HUES6 (cell line): ENCODE measurements around the gene SLC48A1.

ENCODE experiments used
- H3K27ac ChIP-seq: 2 replicates; pipeline ENCODE4 v1.7.0; 2013; ENCODE audit warnings: low read depth, mild to moderate bottlenecking, low read length, inconsistent platforms
- H3K27me3 ChIP-seq: 2 replicates; pipeline ENCODE4 v1.6.1; 2013; ENCODE audit warnings: low read length; ENCODE audit not compliant: control insufficient read depth, insufficient read depth
- H3K36me3 ChIP-seq: 2 replicates; pipeline ENCODE4 v1.6.1; 2013; ENCODE audit warnings: low read length; ENCODE audit not compliant: control insufficient read depth, insufficient read depth
- H3K4me1 ChIP-seq: 2 replicates; pipeline ENCODE4 v1.6.1; 2013; ENCODE audit warnings: low read length; ENCODE audit not compliant: control insufficient read depth, insufficient read depth
- H3K4me3 ChIP-seq: 2 replicates; pipeline ENCODE4 v1.5.1; 2013; ENCODE audit warnings: low read depth, low read length
- H3K9ac ChIP-seq: one replicate; pipeline ENCODE4 v1.6.1; 2013; ENCODE audit warnings: mild to moderate bottlenecking, low read length
- H3K9me3 ChIP-seq: 2 replicates; pipeline ENCODE4 v1.6.1; 2013; ENCODE audit warnings: low read depth, low read length; ENCODE audit not compliant: control insufficient read depth, insufficient read depth

The SLC48A1 gene

GRCh38 chr12:47773062-47773857 is at the start of gene SLC48A1:
TSS of gene SLC48A1 (plus strand) at chr12:47773238. CDS start at chr12:47773305, 67 bp downstream.
- H3K4me1 ChIP-seq, result peaks cover 25% of the 10 kb centered on the region
- peak within 1 kb of the TSS; percentile 69 for H3K9ac ChIP-seq

DNA sequence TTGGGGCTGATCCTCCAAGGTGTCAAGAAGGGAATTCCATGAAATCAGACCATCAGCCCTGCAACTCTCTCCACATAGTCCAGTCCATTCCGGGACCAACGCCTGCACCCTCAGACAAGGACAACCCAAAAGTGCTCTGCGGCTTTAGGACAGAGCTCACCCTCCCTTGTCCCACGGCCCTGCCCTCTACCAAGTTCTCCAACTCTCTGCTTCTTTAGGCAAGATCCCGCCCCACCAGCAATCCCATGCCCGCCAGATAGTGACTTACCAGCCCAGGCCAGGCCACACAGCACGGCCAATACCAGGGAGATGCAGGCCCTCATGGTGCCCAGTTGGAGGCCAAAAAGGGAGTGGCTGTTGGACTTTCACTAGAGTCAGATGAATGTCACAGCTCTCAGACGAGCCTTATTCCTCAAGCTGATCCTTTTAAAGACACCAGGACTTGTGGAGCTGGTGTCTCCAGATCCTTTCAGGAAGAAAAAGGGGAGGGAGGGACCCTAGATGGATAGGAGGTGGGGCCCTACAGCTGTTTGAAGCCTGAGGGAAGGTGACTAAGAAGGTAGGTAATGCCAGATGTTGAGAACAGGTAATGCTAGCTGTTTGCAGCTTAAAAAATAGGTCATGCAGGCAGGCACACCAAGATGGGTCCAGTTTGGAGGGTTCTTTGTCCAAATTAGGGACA is 47.8 kb upstream of the SLC48A1 start, which contains the start of gene ENDOU:
ENDOU (minus strand) TSS at position 400 of the 682 bp plus-strand sequence; CDS start at position 323, 77 bp downstream.
- Histone ChIP-seq H3K9ac (no peak within 1 kb of the TSS), H3K4me3 (no peak within 1 kb of the TSS), H3K27me3 (no peaks in the 10 kb centered on the region; the same call in 1 of the 2 replicates), H3K27ac (no peak within 1 kb of the TSS), H3K4me1 (peaks cover 9% of the 10 kb centered on the region; the same call in 1 of the 2 replicates), H3K9me3 (no peaks in the 10 kb centered on the region), H3K36me3 (no peaks in the 10 kb centered on the region)

More at GRCh38 chr12:47773062-47773857, at the start of gene SLC48A1:
- no peaks in the 10 kb centered on the region for H3K36me3 ChIP-seq
- peak within 1 kb of the TSS; percentile 71 for H3K4me3 ChIP-seq
- no peaks in the 10 kb centered on the region for H3K9me3 ChIP-seq
- H3K27me3 ChIP-seq, result peaks cover 14% of the 10 kb centered on the region
- no peak within 1 kb of the TSS for H3K27ac ChIP-seq

- Histone ChIP-seq H3K27ac (no peak overlapping the region), H3K36me3 (no peaks in the 10 kb centered on the region), H3K9me3 (no peaks in the 10 kb centered on the region), H3K4me1 (peaks cover 9% of the 10 kb centered on the region; the same call in 1 of the 2 replicates), H3K27me3 (no peaks in the 10 kb centered on the region; the same call in 1 of the 2 replicates), H3K9ac (no peak overlapping the region), H3K4me3 (no peak overlapping the region)
Measured at GRCh38 chr12:47725893-47726292, 47.1 kb upstream of the SLC48A1 start.

DNA sequence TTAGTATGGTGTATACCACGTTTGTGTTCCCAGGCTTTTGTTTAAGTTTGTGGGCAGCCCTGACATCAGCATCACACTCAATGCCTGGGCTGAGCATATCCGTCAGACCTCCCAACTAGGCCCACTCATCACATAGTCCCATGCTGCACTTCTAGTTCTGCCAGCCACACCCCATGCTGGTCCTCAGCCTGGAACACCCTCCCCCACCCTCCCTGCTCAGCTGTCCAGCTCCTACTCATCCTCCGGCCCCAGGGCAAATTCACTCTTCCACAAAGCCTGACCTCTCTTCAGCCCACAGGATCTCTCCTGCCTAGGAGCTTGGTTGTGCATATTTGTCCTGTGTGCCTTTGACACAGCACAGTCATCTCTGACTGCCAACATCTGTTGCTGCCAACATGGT is 43.8 kb upstream of the SLC48A1 start:
- no peak overlapping the region for H3K4me3 ChIP-seq
- peaks cover 11% of the 10 kb centered on the region for H3K4me1 ChIP-seq

GRCh38 chr12:47730341-47730744 is 42.7 kb upstream of the SLC48A1 start:
- H3K9ac ChIP-seq, result no peak overlapping the region
- no peaks in the 10 kb centered on the region for H3K9me3 ChIP-seq

More for the DNA sequence above, 43.8 kb upstream of the SLC48A1 start:
- no peaks in the 10 kb centered on the region for H3K9me3 ChIP-seq
- H3K27ac ChIP-seq, result no peak overlapping the region
- no peak overlapping the region for H3K9ac ChIP-seq
- no peaks in the 10 kb centered on the region; the same call in 1 of the 2 replicates for H3K27me3 ChIP-seq
- no peaks in the 10 kb centered on the region for H3K36me3 ChIP-seq

GRCh38 chr12:47731723-47732122 is 41.3 kb upstream of the SLC48A1 start:
- Histone ChIP-seq H3K4me3 (no peak overlapping the region), H3K4me1 (peaks cover 18% of the 10 kb centered on the region), H3K27ac (no peak overlapping the region), H3K9me3 (no peaks in the 10 kb centered on the region), H3K9ac (no peak overlapping the region), H3K27me3 (no peaks in the 10 kb centered on the region; the same call in 1 of the 2 replicates), H3K36me3 (no peaks in the 10 kb centered on the region)

More at GRCh38 chr12:47730341-47730744, 42.7 kb upstream of the SLC48A1 start:
- Histone ChIP-seq H3K4me3 (no peak overlapping the region), H3K27me3 (no peaks in the 10 kb centered on the region; the same call in 1 of the 2 replicates), H3K36me3 (no peaks in the 10 kb centered on the region), H3K27ac (no peak overlapping the region), H3K4me1 (peaks cover 22% of the 10 kb centered on the region)

- no peak overlapping the region for H3K9ac ChIP-seq
- no peaks in the 10 kb centered on the region for H3K9me3 ChIP-seq
- peaks cover 18% of the 10 kb centered on the region for H3K4me1 ChIP-seq
- no peak overlapping the region for H3K4me3 ChIP-seq
- H3K27me3 ChIP-seq, result no peaks in the 10 kb centered on the region; the same call in 1 of the 2 replicates
- no peaks in the 10 kb centered on the region for H3K36me3 ChIP-seq
- no peak overlapping the region for H3K27ac ChIP-seq
Measured at GRCh38 chr12:47732504-47732903, 40.5 kb upstream of the SLC48A1 start.

- Histone ChIP-seq H3K9me3 (no peaks in the 10 kb centered on the region), H3K27ac (no peak overlapping the region)
Measured at GRCh38 chr12:47733142-47733541, 39.9 kb upstream of the SLC48A1 start.

GRCh38 chr12:47734725-47735480 is 38.1 kb upstream of the SLC48A1 start:
- H3K4me1 ChIP-seq, result peaks cover 18% of the 10 kb centered on the region
- H3K27ac ChIP-seq, result no peak overlapping the region
- H3K27me3 ChIP-seq, result no peaks in the 10 kb centered on the region
- no peaks in the 10 kb centered on the region for H3K9me3 ChIP-seq
- H3K9ac ChIP-seq, result no peak overlapping the region
- no peaks in the 10 kb centered on the region for H3K36me3 ChIP-seq
- H3K4me3 ChIP-seq, result no peak overlapping the region

More at GRCh38 chr12:47733142-47733541, 39.9 kb upstream of the SLC48A1 start:
- Histone ChIP-seq H3K4me3 (no peak overlapping the region), H3K9ac (no peak overlapping the region), H3K36me3 (no peaks in the 10 kb centered on the region), H3K27me3 (no peaks in the 10 kb centered on the region), H3K4me1 (peaks cover 18% of the 10 kb centered on the region)

DNA sequence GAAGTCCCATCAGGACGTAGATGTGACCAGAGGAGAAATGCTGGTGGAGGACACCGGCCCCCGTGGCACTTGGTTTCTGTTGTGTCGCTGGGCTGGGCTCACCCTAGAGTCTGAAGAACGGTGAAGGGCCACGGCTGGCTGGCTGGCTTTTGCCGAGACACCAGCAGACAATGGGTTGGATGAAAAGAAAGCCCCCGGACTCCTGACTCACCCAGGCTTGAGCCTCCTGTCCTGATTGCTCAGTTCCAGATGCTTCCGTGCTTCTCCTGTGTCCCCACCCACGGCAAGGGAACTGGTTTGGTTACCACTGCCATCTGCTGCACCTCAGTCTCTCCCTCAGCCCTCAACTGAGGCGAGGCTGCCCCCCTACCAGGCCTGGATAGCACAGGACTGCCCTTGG is 37.4 kb upstream of the SLC48A1 start:
- Histone ChIP-seq H3K36me3 (no peaks in the 10 kb centered on the region), H3K9me3 (no peaks in the 10 kb centered on the region), H3K4me3 (no peak overlapping the region), H3K4me1 (peaks cover 19% of the 10 kb centered on the region), H3K27me3 (no peaks in the 10 kb centered on the region), H3K27ac (no peak overlapping the region), H3K9ac (no peak overlapping the region)
